Measurements from ENCODE around the gene C18orf32.
"Not testable (repeated sequence)": the region's sequence is repeated elsewhere in the genome, so short reads cannot be mapped to it uniquely, and the experiment has no call there.

Gene C18orf32

GRCh38 chr18:49524951-49525350 lies 37.9 kb upstream of the C18orf32 start:
- TF ChIP-seq, protein P1, sequence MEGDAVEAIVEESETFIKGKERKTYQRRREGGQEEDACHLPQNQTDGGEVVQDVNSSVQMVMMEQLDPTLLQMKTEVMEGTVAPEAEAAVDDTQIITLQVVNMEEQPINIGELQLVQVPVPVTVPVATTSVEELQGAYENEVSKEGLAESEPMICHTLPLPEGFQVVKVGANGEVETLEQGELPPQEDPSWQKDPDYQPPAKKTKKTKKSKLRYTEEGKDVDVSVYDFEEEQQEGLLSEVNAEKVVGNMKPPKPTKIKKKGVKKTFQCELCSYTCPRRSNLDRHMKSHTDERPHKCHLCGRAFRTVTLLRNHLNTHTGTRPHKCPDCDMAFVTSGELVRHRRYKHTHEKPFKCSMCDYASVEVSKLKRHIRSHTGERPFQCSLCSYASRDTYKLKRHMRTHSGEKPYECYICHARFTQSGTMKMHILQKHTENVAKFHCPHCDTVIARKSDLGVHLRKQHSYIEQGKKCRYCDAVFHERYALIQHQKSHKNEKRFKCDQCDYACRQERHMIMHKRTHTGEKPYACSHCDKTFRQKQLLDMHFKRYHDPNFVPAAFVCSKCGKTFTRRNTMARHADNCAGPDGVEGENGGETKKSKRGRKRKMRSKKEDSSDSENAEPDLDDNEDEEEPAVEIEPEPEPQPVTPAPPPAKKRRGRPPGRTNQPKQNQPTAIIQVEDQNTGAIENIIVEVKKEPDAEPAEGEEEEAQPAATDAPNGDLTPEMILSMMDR (IDR thresholded peaks at IDR 0.05; ENCODE audit: insufficient read depth, low read depth, low read length, missing control alignments) = no peak
- no peak for DNase-seq (ENCODE audit: low read depth)

GRCh38 chr18:49524349-49524748 lies 37.3 kb upstream of the C18orf32 start:
- DNase-seq (ENCODE audit: low read depth) = no peak
- TF ChIP-seq, protein P1 (IDR thresholded peaks at IDR 0.05; ENCODE audit: insufficient read depth, low read depth, low read length, missing control alignments) = no peak
- no peak overlapping the region for H3K4me3 ChIP-seq (ENCODE audit: low read length)

More at GRCh38 chr18:49524951-49525350, 37.9 kb upstream of the C18orf32 start:
- no peak overlapping the region for H3K4me3 ChIP-seq (ENCODE audit: low read length)

DNA sequence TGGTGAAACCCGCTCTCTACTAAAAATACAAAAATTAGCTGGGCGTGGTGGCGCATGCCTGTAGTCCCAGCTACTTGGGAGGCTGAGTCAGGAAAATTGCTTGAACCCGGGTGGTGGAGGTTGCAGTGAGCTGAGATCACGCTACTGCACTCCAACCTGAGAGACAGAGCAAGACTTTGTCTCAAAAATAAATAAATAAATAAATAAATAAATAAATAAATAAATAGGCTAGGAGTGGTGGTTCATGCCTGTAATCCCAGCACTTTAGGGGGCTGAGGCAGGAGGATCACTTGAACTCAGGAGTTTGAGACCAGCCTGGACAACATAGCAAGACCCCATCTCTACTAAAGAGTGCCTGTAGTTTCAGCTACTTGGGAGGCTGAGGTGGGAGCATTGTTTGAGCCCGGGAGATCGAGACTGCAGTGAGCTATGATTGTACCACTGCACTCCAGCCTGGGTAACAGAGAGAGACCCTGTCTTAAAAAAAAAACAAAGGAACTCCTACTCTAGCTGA lies 36.6 kb upstream of the C18orf32 start:
- not testable (repeated sequence) for DNase-seq (ENCODE audit: low read depth); H3K4me3 ChIP-seq (ENCODE audit: low read length)

DNA sequence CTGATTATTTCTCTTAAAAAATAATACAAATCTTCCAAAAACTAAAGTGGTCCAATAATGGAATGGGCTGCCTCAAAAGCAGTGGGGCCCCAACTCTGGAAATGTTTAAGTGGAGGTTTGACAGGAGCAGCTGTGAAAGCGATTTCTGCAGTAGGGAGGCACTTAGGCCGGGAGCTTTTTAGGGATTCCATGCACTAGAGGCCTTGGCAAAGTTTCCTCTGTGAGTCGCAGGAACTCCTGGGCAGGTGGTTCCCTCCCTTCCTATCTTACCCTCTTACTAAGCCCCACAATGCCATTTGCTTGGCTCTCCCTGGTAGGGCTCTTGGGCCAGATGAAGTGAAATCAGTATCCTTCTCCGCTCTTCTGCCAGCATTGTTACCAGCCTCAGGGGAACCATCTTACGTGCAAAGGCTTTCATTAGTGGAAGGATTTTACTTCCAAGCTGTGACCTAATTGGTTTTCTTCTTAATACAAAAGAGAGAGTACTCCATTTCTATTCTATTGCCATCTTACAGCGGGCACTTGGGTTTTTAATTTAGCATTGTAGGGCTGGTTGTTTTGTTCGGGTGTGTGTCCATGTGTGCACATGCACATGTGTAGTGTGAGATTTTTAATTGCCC lies 34.3 kb upstream of the C18orf32 start:
- H3K4me3 ChIP-seq (ENCODE audit: low read length) = no peak overlapping the region
- TF ChIP-seq, protein P1 (IDR thresholded peaks at IDR 0.05; ENCODE audit: insufficient read depth, low read depth, low read length, missing control alignments) = no peak
- peak; percentile 31 for DNase-seq (ENCODE audit: low read depth)

- no peak overlapping the region for H3K4me3 ChIP-seq (ENCODE audit: low read length)
- peak; percentile 70 for DNase-seq (ENCODE audit: low read depth)
- TF ChIP-seq, protein P1 (IDR thresholded peaks at IDR 0.05; ENCODE audit: insufficient read depth, low read depth, low read length, missing control alignments) = no peak
These were observed 33.7 kb upstream of the C18orf32 start for GRCh38 chr18:49520661-49521145.

DNA sequence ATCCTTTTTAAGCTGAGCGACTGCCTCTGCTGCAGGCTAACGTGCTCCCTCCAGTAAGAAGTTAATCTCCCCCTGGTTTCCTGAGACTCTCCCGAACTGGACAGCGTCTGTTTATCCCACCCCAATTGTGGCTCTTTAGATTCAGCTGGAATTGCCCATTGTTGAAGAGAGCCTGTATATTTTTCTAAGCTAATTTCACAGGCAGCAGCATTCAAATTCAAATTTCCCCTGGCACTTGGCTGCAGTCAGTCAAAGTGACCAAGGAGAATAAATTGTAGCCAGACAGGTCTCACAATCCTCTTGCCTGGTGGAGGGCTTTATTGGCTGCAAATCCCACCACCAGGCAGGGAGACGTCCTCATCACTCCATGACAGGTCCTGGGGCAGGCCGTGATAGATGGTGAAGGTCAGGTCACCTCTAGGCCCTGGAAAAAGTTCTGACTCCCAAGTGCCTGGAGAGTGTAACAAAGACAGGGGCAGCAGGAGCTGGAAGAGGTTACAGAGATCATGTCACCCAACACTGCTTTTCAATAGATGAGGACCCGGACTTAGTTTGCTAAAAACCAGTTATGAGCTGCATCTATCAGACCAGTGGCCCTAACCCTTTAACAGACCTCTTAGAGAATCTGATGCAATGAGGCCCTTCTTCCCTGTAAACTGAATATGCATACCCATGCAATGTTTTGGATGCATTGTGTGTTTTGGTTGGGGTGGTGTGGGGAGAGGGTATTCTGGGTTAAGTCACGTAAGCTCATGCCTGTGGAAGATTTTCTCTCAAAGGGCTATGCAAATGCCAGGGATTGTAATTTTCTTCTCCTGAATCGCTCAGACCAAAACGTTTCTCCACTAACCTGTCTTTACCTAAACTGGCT lies 32.3 kb upstream of the C18orf32 start:
- no peak for DNase-seq (ENCODE audit: low read depth)
- no peak overlapping the region for H3K4me3 ChIP-seq (ENCODE audit: low read length)
- TF ChIP-seq, protein P1 (IDR thresholded peaks at IDR 0.05; ENCODE audit: insufficient read depth, low read depth, low read length, missing control alignments) = no peak

DNA sequence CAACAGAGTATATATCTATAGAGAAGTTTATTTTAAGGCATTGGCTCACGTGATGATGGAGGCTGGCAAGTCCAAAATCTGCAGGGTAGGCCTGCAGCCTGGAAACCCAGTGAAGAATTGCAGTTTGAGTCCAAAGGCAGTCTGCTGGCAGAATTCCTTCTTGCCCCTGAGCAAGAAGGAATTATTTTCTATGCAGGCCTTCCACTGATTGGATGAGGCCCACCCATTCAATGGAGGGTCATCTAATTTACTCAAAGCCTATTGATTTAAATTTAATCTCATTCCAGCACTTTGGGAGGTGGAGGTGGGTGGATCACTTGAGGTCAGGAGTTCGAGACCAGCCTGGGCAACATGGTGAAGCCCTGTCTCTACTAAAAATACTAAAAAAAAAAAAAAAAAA lies 30.4 kb upstream of the C18orf32 start:
- no peak for DNase-seq (ENCODE audit: low read depth)
- H3K4me3 ChIP-seq (ENCODE audit: low read length) = no peak overlapping the region
- TF ChIP-seq, protein P1 (IDR thresholded peaks at IDR 0.05; ENCODE audit: insufficient read depth, low read depth, low read length, missing control alignments) = no peak
